ENCODE data around the gene CACNA2D4.
A peak's percentile ranks its signal among the peaks of the same experiment; 100 is the strongest.

Gene CACNA2D4

DNA sequence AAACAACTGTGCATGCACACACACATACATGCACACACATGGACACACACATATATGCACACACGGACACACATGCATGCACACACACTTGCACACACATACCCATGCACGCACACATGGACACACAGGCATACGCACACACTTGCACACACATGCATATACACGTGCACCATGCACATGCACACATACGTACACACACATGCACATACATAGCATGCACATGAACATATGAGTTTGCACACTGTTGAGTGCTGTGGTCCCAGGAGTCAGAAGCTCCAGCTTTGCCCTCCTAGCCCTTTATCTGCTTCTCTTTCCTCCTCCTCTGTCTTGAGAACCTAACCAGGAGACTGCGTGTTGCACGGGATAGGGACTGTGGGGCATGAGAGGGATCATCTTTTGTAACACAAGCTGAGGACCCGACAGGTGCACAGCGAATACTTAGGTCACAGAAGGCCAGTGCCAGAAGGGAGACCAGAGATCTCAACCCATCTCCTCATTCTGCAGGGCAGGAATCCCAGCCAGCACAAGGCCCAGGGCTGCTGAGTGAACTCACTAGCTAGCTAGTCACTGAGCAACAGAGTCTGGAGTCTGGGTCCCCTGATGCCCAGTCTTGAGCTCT is 101.6 kb downstream of the CACNA2D4 start:
- DNase-seq (ENCODE audit: low read depth in 2 of 2, low spot score in 1 of 2) = no peak

GRCh38 chr12:1815814-1816729 is 102.4 kb downstream of the CACNA2D4 start:
- no peak for DNase-seq (ENCODE audit: low read depth in 2 of 2, low spot score in 1 of 2)

- no peak for DNase-seq (ENCODE audit: low read depth in 2 of 2, low spot score in 1 of 2)
Observed at GRCh38 chr12:1815108-1815507, 103.3 kb downstream of the CACNA2D4 start.

- no peak for DNase-seq (ENCODE audit: low read depth in 2 of 2, low spot score in 1 of 2)
Observed at GRCh38 chr12:1814266-1814665, 104.2 kb downstream of the CACNA2D4 start.

DNA sequence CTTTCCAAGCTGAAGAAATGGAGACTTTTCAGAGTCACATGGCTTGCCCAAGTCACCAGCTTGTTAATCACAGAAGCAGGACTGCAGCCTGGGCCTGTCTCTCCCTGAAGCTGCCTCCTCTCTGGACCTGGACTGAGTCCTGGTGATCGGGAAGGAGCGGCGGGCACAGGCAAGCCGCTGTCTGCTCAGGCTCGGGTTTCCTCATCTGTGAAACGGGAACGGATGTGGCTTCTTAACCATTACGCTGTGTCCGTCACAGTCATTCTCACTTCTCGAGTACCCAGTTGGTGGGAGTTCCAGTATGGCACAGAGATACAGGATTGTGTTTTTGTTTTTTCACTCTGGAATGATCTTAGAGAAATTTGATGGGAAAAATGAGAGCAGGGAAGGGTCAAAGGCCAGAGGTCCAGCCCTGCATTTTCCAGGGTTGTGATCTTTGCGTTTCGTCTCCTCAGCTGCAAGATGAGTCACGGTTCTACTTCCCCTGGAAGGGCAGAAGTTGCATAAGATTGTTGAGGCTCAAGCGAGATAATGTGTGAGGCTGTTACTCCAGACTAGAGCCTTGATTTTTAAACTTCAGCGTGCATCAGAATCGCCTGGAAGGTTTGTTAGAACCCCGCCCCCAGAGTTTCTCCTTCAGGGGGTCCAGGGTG is 105.7 kb downstream of the CACNA2D4 start:
- no peak for DNase-seq (ENCODE audit: low read depth in 2 of 2, low spot score in 1 of 2)

- no peak for DNase-seq (ENCODE audit: low read depth in 2 of 2, low spot score in 1 of 2)
Observed at GRCh38 chr12:1811948-1812291, 106.5 kb downstream of the CACNA2D4 start.

DNA sequence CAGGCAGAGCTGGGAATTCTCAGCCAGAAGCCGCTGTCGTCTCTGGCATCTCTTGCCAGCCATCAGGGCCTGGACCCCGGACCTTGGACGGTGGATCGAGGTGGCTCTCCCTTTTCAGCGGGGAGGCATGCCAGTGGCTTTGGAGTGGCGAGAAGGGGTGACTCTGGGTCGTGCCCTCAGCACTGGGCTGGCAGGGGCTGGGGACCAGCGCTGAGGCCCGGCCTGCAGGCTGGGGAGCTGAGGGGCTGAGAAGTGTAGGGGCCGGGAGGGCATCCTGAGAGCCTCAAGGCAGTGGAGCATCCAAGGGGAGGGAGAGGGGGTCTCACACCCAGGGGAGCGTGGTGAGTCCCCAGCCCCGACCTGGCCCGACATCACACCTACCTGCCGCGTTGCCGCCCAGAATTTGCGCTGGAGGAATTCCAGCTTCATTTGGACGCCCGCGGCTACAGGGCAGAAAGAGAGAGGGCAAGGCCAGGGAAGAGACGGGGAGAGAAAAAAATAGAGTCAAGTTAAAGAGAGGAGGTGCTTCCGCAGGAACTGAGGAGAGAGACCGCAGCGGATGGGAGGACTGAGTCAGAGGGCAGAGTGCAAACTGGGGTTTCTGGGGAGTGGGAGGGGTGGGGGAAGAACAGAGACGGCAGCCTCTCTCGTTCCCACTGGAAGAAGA is 107.0 kb downstream of the CACNA2D4 start:
- DNase-seq (ENCODE audit: low read depth in 2 of 2, low spot score in 1 of 2) = no peak

DNA sequence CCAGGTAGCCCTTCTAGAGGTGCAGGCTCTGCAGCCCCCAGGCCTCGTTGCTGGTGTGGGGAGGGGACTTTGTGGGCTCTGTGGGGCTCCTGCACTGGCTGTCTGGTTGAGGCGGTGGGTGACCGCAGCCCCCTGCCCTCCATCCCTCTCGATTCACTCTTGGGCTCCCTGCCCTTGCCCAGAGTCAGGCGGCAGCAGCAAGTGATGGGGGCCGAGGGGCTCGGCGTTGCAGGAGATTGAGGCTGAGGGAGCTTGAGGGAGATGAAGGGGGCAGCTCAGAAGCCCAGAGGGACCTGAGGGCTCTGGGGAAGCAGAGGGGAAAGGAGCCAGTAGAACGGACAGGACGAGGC is 107.5 kb downstream of the CACNA2D4 start:
- no peak for DNase-seq (ENCODE audit: low read depth in 2 of 2, low spot score in 1 of 2)

GRCh38 chr12:1810201-1810930 is 108.1 kb downstream of the CACNA2D4 start:
- DNase-seq (ENCODE audit: low read depth in 2 of 2, low spot score in 1 of 2) = no peak

GRCh38 chr12:1809591-1810190 is 108.8 kb downstream of the CACNA2D4 start:
- no peak for DNase-seq (ENCODE audit: low read depth in 2 of 2, low spot score in 1 of 2)

DNA sequence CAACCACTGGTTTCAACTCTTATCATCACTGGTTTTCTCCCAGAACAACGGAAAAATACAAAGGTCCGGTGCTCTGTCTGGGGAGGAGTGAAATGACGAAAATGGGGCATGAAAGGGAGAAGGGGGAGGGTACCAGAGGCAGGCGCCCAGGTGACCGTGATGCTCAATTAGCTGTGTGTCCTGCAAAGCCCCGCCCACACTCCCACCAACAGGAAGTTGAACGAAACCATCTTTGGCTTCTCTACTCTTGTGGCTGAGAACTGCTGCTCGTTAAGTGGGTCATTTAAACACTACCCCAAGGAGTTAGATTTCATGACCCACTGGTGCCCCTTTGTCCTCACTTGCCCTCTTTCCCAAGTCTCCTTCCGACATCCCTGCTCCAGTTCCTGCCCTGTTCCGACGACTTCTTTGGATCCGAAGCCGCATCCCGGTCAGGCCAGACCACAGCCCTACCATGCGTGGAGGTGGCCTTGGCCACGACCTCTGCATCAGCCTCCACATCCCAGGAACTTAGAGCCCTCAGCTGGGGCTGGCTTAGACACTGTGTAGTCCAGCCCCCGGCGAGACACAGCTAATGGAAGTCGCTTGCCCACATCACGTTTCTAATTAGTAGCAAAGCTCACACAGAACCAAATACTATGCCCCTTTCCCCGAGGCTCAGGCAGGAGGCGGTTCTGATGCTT is 109.5 kb downstream of the CACNA2D4 start:
- no peak for DNase-seq (ENCODE audit: low read depth in 2 of 2, low spot score in 1 of 2)

- DNase-seq (ENCODE audit: low read depth in 2 of 2, low spot score in 1 of 2) = no peak
Observed at GRCh38 chr12:1808036-1808797, 110.2 kb downstream of the CACNA2D4 start.

GRCh38 chr12:1807087-1807860 is 111.2 kb downstream of the CACNA2D4 start:
- DNase-seq (ENCODE audit: low read depth in 2 of 2, low spot score in 1 of 2) = no peak

GRCh38 chr12:1806301-1807086 is 112.0 kb downstream of the CACNA2D4 start:
- DNase-seq (ENCODE audit: low read depth in 2 of 2, low spot score in 1 of 2) = no peak

DNA sequence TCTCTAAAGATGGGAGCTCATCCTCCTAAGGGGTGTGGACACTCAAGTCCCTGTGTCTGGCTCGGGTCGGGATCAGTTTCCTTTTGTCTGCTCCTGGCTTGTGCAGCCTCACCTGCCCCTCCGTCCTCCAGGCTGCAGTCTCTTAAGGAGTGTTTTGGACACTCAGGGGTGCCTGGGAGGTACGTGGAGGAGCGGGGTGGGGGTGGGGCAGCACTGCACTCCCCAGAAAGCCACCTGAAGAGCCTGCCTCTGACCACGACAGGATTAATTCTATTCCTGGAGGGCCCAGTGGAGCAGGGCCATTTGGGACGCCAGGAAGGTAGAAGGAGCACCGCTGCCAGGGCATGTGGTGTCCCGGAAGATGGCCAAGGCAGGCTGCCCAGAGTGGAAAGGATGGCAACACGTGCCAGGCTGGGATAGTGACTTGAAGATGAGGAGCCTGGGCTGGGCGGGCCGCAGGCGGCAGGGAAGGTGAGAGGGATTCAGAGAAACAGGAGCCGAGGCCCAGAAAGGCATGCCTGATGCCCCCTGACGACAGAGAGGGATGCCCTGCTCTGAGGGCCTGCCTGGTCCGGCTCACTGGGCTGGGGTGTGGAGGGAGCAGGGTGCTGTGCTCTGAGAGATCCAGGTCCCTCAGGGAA is 112.9 kb downstream of the CACNA2D4 start:
- no peak for DNase-seq (ENCODE audit: low read depth in 2 of 2, low spot score in 1 of 2)

DNA sequence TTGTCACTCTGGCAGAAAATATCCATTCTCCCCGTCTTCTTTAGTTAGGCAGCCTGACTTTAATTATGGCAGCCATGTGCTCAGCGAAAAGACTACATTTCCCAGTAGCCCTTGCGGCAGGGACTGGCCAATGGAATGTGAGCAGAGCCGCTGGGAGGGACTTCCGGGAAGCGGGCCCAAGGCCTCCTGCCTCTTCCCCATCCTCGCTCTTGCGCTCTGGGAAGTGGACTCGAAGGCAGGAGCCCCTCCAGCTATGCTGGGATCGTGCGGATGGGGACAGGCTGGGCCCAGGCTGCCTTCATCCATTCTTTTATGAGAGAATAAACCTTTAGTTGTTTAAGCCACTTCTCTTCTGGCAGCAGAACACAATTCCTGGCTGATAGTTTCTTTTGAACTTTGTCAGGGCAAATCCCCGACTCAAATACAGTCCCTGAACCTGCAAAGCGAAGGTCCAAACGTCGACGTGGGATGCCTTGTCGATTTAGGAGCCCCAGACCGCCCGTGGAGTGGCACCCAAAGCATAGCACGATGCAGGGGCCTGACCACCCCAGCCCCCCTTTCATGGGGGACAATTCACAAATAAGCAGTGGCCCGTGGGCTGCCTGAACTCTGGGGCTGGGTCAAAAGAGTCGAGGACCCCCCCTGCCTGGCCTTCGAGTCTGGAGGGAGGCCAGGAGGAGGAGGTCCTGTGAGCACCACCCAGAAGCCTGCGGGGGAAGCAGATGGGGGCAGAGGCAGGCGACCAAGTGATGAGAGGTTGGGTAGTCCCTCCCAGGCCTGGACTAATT is 113.7 kb downstream of the CACNA2D4 start:
- DNase-seq (ENCODE audit: low read depth in 2 of 2, low spot score in 1 of 2) = peak; percentile 50 to 66

Measured in stimulated activated CD8-positive, alpha-beta memory T cell treated with anti-CD3 and anti-CD28 coated beads, Interleukin-4, amount 100 ng/mL, for 1 hour (primary cell).